MCF 10A (cell line): ENCODE results near the gene TNF. TPM values are rescaled to one million over a fixed set of nuclear protein-coding genes. Genes with fewer than 3 reads are reported as not detected.

Experiments used
- BruUV-seq: library from RNA; stranded (reverse); fragments of 400-500 nt; replicated peaks from 2 replicates; lab custom pipeline; 2021; lab: Mats Ljungman, UMichigan
- CTCF ChIA-PET: fragments of 300-600 bp; sonication (Branson Sonifier 250); formaldehyde crosslinking; extraction: SDS; loops from one replicate; lab custom pipeline; 2021; ENCODE audit warnings: antibody characterized with exemption, inconsistent platforms; lab: Yijun Ruan, JAX
- POLR2A ChIA-PET: fragments of 300-600, 350-650 bp; sonication (Branson Sonifier 250); formaldehyde crosslinking; extraction: SDS; loops from one replicate; lab custom pipeline; 2020; ENCODE audit warnings: antibody characterized with exemption, inconsistent platforms; lab: Yijun Ruan, JAX
- DNase-seq: peaks from one replicate; pipeline ENCODE4 v3.0.0-alpha.2; 2018; ENCODE audit not compliant: unreplicated experiment
- H3K27ac Mint-ChIP-seq: one replicate; pipeline ENCODE4 v1.8.0; 2022; ENCODE audit warnings: mild to moderate bottlenecking, low read depth, mixed read lengths; ENCODE audit not compliant: unreplicated experiment
- H3K27me3 Mint-ChIP-seq: one replicate; pipeline ENCODE4 v1.8.0; 2022; ENCODE audit warnings: mixed read lengths; ENCODE audit not compliant: insufficient read depth, unreplicated experiment
- H3K36me3 Mint-ChIP-seq: one replicate; pipeline ENCODE4 v1.8.0; 2022; ENCODE audit warnings: mild to moderate bottlenecking, moderate library complexity, mixed read lengths; ENCODE audit not compliant: insufficient read depth, unreplicated experiment
- H3K4me1 Mint-ChIP-seq: one replicate; pipeline ENCODE4 v1.8.0; 2022; ENCODE audit warnings: mixed read lengths; ENCODE audit not compliant: insufficient read depth, unreplicated experiment
- H3K4me3 Mint-ChIP-seq: one replicate; pipeline ENCODE4 v1.8.0; 2022; ENCODE audit warnings: mild to moderate bottlenecking, moderate library complexity, mixed read lengths; ENCODE audit not compliant: unreplicated experiment
- H3K9me3 Mint-ChIP-seq: one replicate; pipeline ENCODE4 v1.8.0; 2022; ENCODE audit warnings: mixed read lengths; ENCODE audit not compliant: unreplicated experiment
- CTCF ChIP-seq: fragments of 200-600 bp; IDR thresholded peaks from one replicate; pipeline ENCODE4 v1.8.0; 2022; ENCODE audit warnings: antibody characterized with exemption, mild to moderate bottlenecking; ENCODE audit not compliant: unreplicated experiment
- intact Hi-C: fragments of 100-400 bp; cut with micrococcal nuclease; formaldehyde crosslinking; loops from 2 replicates; pipeline ENCODE4 v1.14.1; 2022
- total RNA-seq: library from RNA; stranded (reverse); gene quantifications from 2 replicates; pipeline ENCODE4 v1.2.3, GENCODE V29; 2022

The TNF gene
- total RNA-seq, 1 experiment from 2014 or later: not detected

GRCh38 chr6:31597006-31597405 is 21.6 kb downstream of the TNF start:
- ChIA-PET CTCF (interaction anchor here (0.9 to 10.3 kb wide), 11 partner anchors 15 to 104 kb away, joined by 3 to 215 read pairs (median 4); partner anchors contain the start of genes ATP6V1G2, DDX39B, LST1 and LTB), POLR2A (interaction anchor here (1.1 to 1.5 kb wide), 3 partner anchors 13 to 54 kb away, joined by 3 to 4 read pairs (median 4); no protein-coding TSS in a partner anchor)
- Mint-ChIP-seq H3K9me3 (no peaks in the 10 kb centered on the region), H3K27ac (no peak overlapping the region), H3K4me3 (no peak overlapping the region), H3K4me1 (peaks cover 6% of the 10 kb centered on the region), H3K27me3 (no peaks in the 10 kb centered on the region), H3K36me3 (no peaks in the 10 kb centered on the region)
- DNase-seq: peak; percentile 56
- peak; percentile 28 for TF ChIP-seq CTCF
- intact Hi-C loops: loop anchor here (5.0 kb wide), 1 partner anchor 200 kb away; no protein-coding TSS in a partner anchor
- no TSS peak for BruUV-seq

- H3K36me3 Mint-ChIP-seq: no peaks in the 10 kb centered on the region
- DNase-seq: no peak
- TF ChIP-seq CTCF: no peak
- no peaks in the 10 kb centered on the region for H3K4me1 Mint-ChIP-seq
- H3K4me3 Mint-ChIP-seq: no peak overlapping the region
- H3K9me3 Mint-ChIP-seq: no peaks in the 10 kb centered on the region
- intact Hi-C loops: no loop called here
- H3K27me3 Mint-ChIP-seq: no peaks in the 10 kb centered on the region
- no TSS peak for BruUV-seq
- ChIA-PET POLR2A (no interaction called here), CTCF (interaction anchor here (1.5 kb wide), 1 partner anchor 8 kb away, joined by 4 read pairs; no protein-coding TSS in a partner anchor)
- no peak overlapping the region for H3K27ac Mint-ChIP-seq
These were observed 32.0 kb downstream of the TNF start for GRCh38 chr6:31607317-31607716.

GRCh38 chr6:31609519-31610406 is 34.4 kb downstream of the TNF start:
- H3K36me3 Mint-ChIP-seq: no peaks in the 10 kb centered on the region
- H3K4me1 Mint-ChIP-seq: no peaks in the 10 kb centered on the region
- no peak for DNase-seq
- no peak overlapping the region for H3K4me3 Mint-ChIP-seq
- BruUV-seq: no TSS peak
- POLR2A ChIA-PET: interaction anchor here (0.7 to 1.0 kb wide), 2 partner anchors 31 to 217 kb away, joined by 4 read pairs; no protein-coding TSS in a partner anchor
- H3K27me3 Mint-ChIP-seq: no peaks in the 10 kb centered on the region
- no peaks in the 10 kb centered on the region for H3K9me3 Mint-ChIP-seq
- intact Hi-C loops: no loop called here
- CTCF ChIA-PET: interaction anchor here (0.5 to 1.5 kb wide), 7 partner anchors 11 to 467 kb away, joined by 3 to 18 read pairs (median 3); partner anchors contain the start of gene ATP6V1G2
- TF ChIP-seq CTCF: no peak
- H3K27ac Mint-ChIP-seq: no peak overlapping the region

GRCh38 chr6:31610968-31611367 is 35.6 kb downstream of the TNF start:
- no peaks in the 10 kb centered on the region for H3K4me1 Mint-ChIP-seq
- H3K9me3 Mint-ChIP-seq: no peaks in the 10 kb centered on the region
- no peaks in the 10 kb centered on the region for H3K36me3 Mint-ChIP-seq
- ChIA-PET CTCF (interaction anchor here (0.9 kb wide), 1 partner anchor 12 kb away, joined by 5 read pairs; no protein-coding TSS in a partner anchor), POLR2A (interaction anchor here (0.6 to 1.2 kb wide), 2 partner anchors 11 to 119 kb away, joined by 3 read pairs; no protein-coding TSS in a partner anchor)
- TF ChIP-seq CTCF: no peak
- no peaks in the 10 kb centered on the region for H3K27me3 Mint-ChIP-seq
- intact Hi-C loops: no loop called here
- no peak overlapping the region for H3K4me3 Mint-ChIP-seq
- no TSS peak for BruUV-seq
- no peak overlapping the region for H3K27ac Mint-ChIP-seq
- DNase-seq: no peak
